HG03135 (cell line): ENCODE results near the gene PFDN1.
"Not testable (repeated sequence)": the region's sequence is repeated elsewhere in the genome, so short reads cannot be mapped to it uniquely, and the experiment has no call there.

Experiments used
- ATAC-seq: cut with Tn5 transposase; IDR thresholded peaks from one replicate; pipeline ENCODE4 v1.9.1; 2021; ENCODE audit warnings: mild to moderate bottlenecking, moderate library complexity; ENCODE audit not compliant: unreplicated experiment

Gene PFDN1

GRCh38 chr5:140302786-140303639 is at the start of gene PFDN1:
TSS of gene PFDN1 (minus strand) at chr5:140303101. CDS start at chr5:140303073, 28 bp downstream.
- ATAC-seq, result peak; percentile 95

- peak; percentile 53 for ATAC-seq
Observed at GRCh38 chr5:140351609-140352334, 48.9 kb upstream of the PFDN1 start.

GRCh38 chr5:140349244-140349643 is 46.3 kb upstream of the PFDN1 start:
- no peak for ATAC-seq

- no peak for ATAC-seq
Observed at GRCh38 chr5:140348104-140348503, 45.2 kb upstream of the PFDN1 start.

GRCh38 chr5:140347360-140347759 is 44.5 kb upstream of the PFDN1 start:
- ATAC-seq, result no peak

- peak; percentile 72 for ATAC-seq
Observed at GRCh38 chr5:140346348-140347221, 43.7 kb upstream of the PFDN1 start, which contains the start of gene HBEGF. TSS of gene HBEGF (minus strand) at chr5:140346603. CDS start at chr5:140346328, 275 bp downstream.

GRCh38 chr5:140345919-140346347 is 43.0 kb upstream of the PFDN1 start:
- ATAC-seq, result peak; percentile 27

- ATAC-seq, result no peak
Observed at GRCh38 chr5:140344683-140345423, 42.0 kb upstream of the PFDN1 start.

- ATAC-seq, result not testable (repeated sequence)
Observed at GRCh38 chr5:140343849-140344248, 40.9 kb upstream of the PFDN1 start.

- no peak for ATAC-seq
Observed at GRCh38 chr5:140342896-140343295, 40.0 kb upstream of the PFDN1 start.

- no peak for ATAC-seq
Observed at GRCh38 chr5:140342287-140342686, 39.4 kb upstream of the PFDN1 start.

- no peak for ATAC-seq
Observed at GRCh38 chr5:140341591-140341990, 38.7 kb upstream of the PFDN1 start.

GRCh38 chr5:140340605-140341121 is 37.8 kb upstream of the PFDN1 start:
- no peak for ATAC-seq

GRCh38 chr5:140339636-140340035 is 36.7 kb upstream of the PFDN1 start:
- ATAC-seq, result no peak

GRCh38 chr5:140338908-140339307 is 36.0 kb upstream of the PFDN1 start:
- no peak for ATAC-seq

- no peak for ATAC-seq
Observed at GRCh38 chr5:140338336-140338735, 35.4 kb upstream of the PFDN1 start.

GRCh38 chr5:140337880-140338279 is 35.0 kb upstream of the PFDN1 start:
- ATAC-seq, result no peak

GRCh38 chr5:140336388-140336787 is 33.5 kb upstream of the PFDN1 start:
- ATAC-seq, result no peak

- ATAC-seq, result no peak
Observed at GRCh38 chr5:140331638-140332037, 28.7 kb upstream of the PFDN1 start.
